ENCODE data around the gene CYP39A1.

Gene CYP39A1

GRCh38 chr6:46626976-46627375 lies 25.6 kb downstream of the CYP39A1 start:
- Histone ChIP-seq H3K36me3 (ENCODE audit: control insufficient read depth, insufficient read depth, low read length) (no peaks in the 10 kb centered on the region), H3K4me3 (ENCODE audit: low read depth, low read length) (no peak overlapping the region), H3K9ac (ENCODE audit: low read length) (no peak overlapping the region), H3K27me3 (ENCODE audit: control insufficient read depth, insufficient read depth, low read length) (no peaks in the 10 kb centered on the region), H3K9me3 (ENCODE audit: control insufficient read depth, insufficient read depth, low read depth, low read length) (no peaks in the 10 kb centered on the region), H3K27ac (ENCODE audit: low read depth, low read length) (no peak overlapping the region), H3K4me1 (ENCODE audit: control insufficient read depth, insufficient read depth, low read length) (no peaks in the 10 kb centered on the region)

GRCh38 chr6:46626228-46626909 lies 26.2 kb downstream of the CYP39A1 start:
- Histone ChIP-seq H3K27me3 (ENCODE audit: control insufficient read depth, insufficient read depth, low read length) (no peaks in the 10 kb centered on the region), H3K9me3 (ENCODE audit: control insufficient read depth, insufficient read depth, low read depth, low read length) (no peaks in the 10 kb centered on the region), H3K9ac (ENCODE audit: low read length) (no peak overlapping the region), H3K4me3 (ENCODE audit: low read depth, low read length) (no peak overlapping the region), H3K36me3 (ENCODE audit: control insufficient read depth, insufficient read depth, low read length) (no peaks in the 10 kb centered on the region), H3K27ac (ENCODE audit: low read depth, low read length) (no peak overlapping the region), H3K4me1 (ENCODE audit: control insufficient read depth, insufficient read depth, low read length) (no peaks in the 10 kb centered on the region)

DNA sequence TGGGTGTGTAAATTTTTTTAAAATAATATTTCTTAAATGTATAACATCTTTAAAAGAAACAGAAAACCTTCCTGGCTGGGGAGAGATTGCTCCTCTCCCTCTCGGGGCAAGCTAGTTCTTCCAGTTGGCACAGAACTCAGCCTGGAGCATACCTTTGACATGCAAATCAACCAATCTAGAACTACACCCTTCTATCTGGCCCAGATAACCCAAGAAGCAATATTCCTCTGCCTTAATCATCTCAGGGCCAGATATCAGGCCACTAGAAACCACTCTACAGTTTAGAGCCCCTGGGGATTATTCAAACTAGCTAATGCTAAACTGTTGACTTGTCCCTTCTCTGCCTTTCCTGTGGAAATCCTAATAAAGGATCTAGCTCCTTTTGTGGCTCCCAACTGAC lies 33.9 kb downstream of the CYP39A1 start:
- no peaks in the 10 kb centered on the region for H3K36me3 ChIP-seq (ENCODE audit: control insufficient read depth, insufficient read depth, low read length)
- H3K9me3 ChIP-seq (ENCODE audit: control insufficient read depth, insufficient read depth, low read depth, low read length) = no peaks in the 10 kb centered on the region
- H3K4me1 ChIP-seq (ENCODE audit: control insufficient read depth, insufficient read depth, low read length) = no peaks in the 10 kb centered on the region
- H3K27ac ChIP-seq (ENCODE audit: low read depth, low read length) = no peak overlapping the region
- H3K9ac ChIP-seq (ENCODE audit: low read length) = no peak overlapping the region
- no peak overlapping the region for H3K4me3 ChIP-seq (ENCODE audit: low read depth, low read length)
- no peaks in the 10 kb centered on the region for H3K27me3 ChIP-seq (ENCODE audit: control insufficient read depth, insufficient read depth, low read length)

GRCh38 chr6:46612645-46613044 lies 40.0 kb downstream of the CYP39A1 start:
- H3K9me3 ChIP-seq (ENCODE audit: control insufficient read depth, insufficient read depth, low read depth, low read length) = no peaks in the 10 kb centered on the region
- H3K9ac ChIP-seq (ENCODE audit: low read length) = no peak overlapping the region
- H3K4me3 ChIP-seq (ENCODE audit: low read depth, low read length) = no peak overlapping the region
- no peaks in the 10 kb centered on the region for H3K4me1 ChIP-seq (ENCODE audit: control insufficient read depth, insufficient read depth, low read length)
- no peaks in the 10 kb centered on the region for H3K36me3 ChIP-seq (ENCODE audit: control insufficient read depth, insufficient read depth, low read length)
- no peaks in the 10 kb centered on the region for H3K27me3 ChIP-seq (ENCODE audit: control insufficient read depth, insufficient read depth, low read length)
- no peak overlapping the region for H3K27ac ChIP-seq (ENCODE audit: low read depth, low read length)

DNA sequence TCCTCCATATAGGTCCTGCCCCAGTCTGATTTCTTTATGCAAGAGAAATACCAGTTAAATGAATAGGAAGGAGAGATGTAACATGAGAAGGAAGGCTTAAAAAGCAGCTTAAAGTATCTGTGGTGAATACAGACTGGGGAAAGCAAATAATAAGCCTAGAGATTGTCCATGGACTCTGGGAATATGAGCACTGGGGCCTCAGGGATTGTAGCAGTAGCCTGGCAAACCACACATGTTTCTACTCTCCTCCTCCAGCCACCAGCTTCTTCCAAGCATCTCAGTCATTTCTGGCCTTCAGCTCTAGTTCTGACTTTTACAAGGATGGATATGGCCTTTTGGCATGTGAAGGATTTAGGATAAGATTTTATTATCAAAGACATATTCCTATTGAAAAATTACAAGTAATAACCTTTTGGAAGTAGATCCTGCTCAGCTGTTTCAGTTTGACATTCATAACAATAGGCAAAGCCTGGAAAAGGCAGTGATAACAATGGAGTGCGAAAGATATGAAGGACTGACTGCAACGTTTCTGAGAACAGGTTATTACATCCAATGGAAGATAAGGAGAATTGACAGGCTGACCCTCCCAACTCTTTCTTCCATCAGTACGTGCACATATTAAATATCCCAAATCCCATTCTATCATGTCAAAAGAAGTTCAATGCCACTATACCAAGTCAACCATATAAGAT lies 41.6 kb downstream of the CYP39A1 start:
- H3K9me3 ChIP-seq (ENCODE audit: control insufficient read depth, insufficient read depth, low read depth, low read length) = no peaks in the 10 kb centered on the region
- no peak overlapping the region for H3K9ac ChIP-seq (ENCODE audit: low read length)
- H3K27ac ChIP-seq (ENCODE audit: low read depth, low read length) = no peak overlapping the region
- H3K4me1 ChIP-seq (ENCODE audit: control insufficient read depth, insufficient read depth, low read length) = no peaks in the 10 kb centered on the region
- H3K36me3 ChIP-seq (ENCODE audit: control insufficient read depth, insufficient read depth, low read length) = no peaks in the 10 kb centered on the region
- no peak overlapping the region for H3K4me3 ChIP-seq (ENCODE audit: low read depth, low read length)
- no peaks in the 10 kb centered on the region for H3K27me3 ChIP-seq (ENCODE audit: control insufficient read depth, insufficient read depth, low read length)

DNA sequence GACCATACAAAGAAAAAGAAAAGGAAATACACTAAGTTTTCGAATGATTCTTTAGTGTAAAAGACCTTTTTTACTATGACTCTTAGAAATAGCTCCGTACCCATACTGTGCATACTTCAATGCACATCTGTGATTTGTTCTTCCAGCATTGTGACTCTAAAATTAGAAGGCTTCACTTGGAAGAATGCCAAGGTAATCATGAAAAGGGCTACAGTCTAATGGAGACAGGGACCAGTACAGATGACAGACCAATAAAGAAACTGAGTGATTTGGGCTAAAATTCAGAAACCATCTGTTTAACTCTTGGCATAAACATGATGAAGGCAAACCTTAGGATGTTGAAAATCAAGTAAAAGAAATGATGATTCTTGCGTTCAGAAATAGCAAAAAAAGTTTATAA lies 46.3 kb downstream of the CYP39A1 start:
- H3K27me3 ChIP-seq (ENCODE audit: control insufficient read depth, insufficient read depth, low read length) = no peaks in the 10 kb centered on the region
- H3K4me3 ChIP-seq (ENCODE audit: low read depth, low read length) = no peak overlapping the region
- no peaks in the 10 kb centered on the region for H3K36me3 ChIP-seq (ENCODE audit: control insufficient read depth, insufficient read depth, low read length)
- no peaks in the 10 kb centered on the region for H3K9me3 ChIP-seq (ENCODE audit: control insufficient read depth, insufficient read depth, low read depth, low read length)
- no peak overlapping the region for H3K9ac ChIP-seq (ENCODE audit: low read length)
- H3K27ac ChIP-seq (ENCODE audit: low read depth, low read length) = no peak overlapping the region
- no peaks in the 10 kb centered on the region for H3K4me1 ChIP-seq (ENCODE audit: control insufficient read depth, insufficient read depth, low read length)

DNA sequence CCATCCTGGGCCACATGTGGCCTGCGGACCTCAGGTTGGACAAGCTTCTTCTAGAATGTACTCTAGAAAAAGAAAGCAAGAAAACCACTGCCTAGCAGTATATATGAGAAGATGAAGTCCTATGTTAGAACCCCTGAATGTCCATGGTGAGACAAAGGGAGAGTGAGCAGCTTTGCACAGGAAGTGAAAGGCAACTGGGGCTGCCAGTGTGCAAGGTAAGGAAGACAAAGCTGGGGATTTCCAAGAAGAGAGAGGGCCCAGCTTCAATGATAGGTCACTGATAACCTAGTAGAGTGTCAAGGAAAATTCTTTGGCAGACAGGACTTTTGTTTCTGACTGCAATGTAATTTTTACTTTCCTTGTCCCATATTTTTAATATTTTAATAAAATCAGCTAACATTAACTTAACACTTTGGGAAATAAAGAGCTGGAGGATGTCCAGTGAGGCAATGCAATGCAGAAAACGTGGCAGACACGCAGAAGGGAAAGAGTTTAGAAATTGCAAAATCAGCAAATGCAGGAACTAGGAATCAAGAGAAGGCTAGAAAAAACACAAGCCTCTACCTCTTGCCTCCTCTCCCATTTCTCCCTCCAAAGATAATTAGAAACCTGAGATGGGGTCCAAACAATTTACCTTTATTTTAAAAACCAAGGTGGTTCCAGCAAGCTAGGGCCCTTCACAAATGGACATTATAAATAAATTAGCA lies 47.4 kb downstream of the CYP39A1 start:
- H3K9ac ChIP-seq (ENCODE audit: low read length) = no peak overlapping the region
- no peaks in the 10 kb centered on the region for H3K4me1 ChIP-seq (ENCODE audit: control insufficient read depth, insufficient read depth, low read length)
- H3K9me3 ChIP-seq (ENCODE audit: control insufficient read depth, insufficient read depth, low read depth, low read length) = no peaks in the 10 kb centered on the region
- no peak overlapping the region for H3K4me3 ChIP-seq (ENCODE audit: low read depth, low read length)
- H3K36me3 ChIP-seq (ENCODE audit: control insufficient read depth, insufficient read depth, low read length) = no peaks in the 10 kb centered on the region
- H3K27me3 ChIP-seq (ENCODE audit: control insufficient read depth, insufficient read depth, low read length) = no peaks in the 10 kb centered on the region
- H3K27ac ChIP-seq (ENCODE audit: low read depth, low read length) = no peak overlapping the region

DNA sequence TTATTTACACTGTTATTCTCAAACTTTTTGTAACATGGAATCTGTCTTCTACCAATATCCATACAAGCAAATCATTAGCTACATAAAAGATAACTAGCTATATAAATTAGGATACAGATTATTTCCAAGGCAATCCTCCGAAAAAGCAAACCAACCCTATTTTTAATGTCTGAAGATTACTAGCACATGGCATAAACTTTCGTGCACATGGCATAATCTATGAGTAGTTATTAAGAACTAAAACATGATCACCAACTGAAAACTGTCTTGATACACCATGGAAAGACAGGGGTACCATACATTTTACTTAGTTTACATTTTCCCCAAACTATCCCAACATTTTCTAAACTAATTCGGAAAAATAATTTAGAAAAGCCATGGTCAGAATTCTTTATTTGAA lies 54.4 kb downstream of the CYP39A1 start:
- H3K4me3 ChIP-seq (ENCODE audit: low read depth, low read length) = no peak overlapping the region
- no peaks in the 10 kb centered on the region for H3K27me3 ChIP-seq (ENCODE audit: control insufficient read depth, insufficient read depth, low read length)
- no peak overlapping the region for H3K9ac ChIP-seq (ENCODE audit: low read length)
- H3K4me1 ChIP-seq (ENCODE audit: control insufficient read depth, insufficient read depth, low read length) = no peaks in the 10 kb centered on the region
- no peaks in the 10 kb centered on the region for H3K36me3 ChIP-seq (ENCODE audit: control insufficient read depth, insufficient read depth, low read length)
- no peaks in the 10 kb centered on the region for H3K9me3 ChIP-seq (ENCODE audit: control insufficient read depth, insufficient read depth, low read depth, low read length)
- H3K27ac ChIP-seq (ENCODE audit: low read depth, low read length) = no peak overlapping the region

DNA sequence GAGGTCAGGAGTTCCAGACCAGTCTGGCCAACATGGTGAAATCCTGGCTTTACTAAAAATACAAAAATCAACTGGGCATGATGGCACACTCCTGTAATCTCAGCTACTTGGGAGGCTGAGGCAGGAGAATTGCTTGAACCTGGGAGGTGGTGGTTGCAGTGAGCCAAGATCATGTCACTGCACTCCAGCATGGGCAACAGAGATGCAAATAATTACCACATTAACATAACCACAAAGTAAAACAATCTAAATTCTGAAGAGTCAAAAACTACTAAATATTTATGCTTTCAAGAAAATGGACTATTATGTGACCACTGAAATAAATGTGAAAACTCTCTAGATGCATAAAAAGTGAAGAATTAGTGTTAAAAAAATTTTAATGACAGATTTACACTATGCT lies 59.9 kb downstream of the CYP39A1 start:
- Histone ChIP-seq H3K27me3 (ENCODE audit: control insufficient read depth, insufficient read depth, low read length) (no peaks in the 10 kb centered on the region), H3K27ac (ENCODE audit: low read depth, low read length) (no peak overlapping the region)

GRCh38 chr6:46592046-46592445 lies 60.6 kb downstream of the CYP39A1 start:
- Histone ChIP-seq H3K4me3 (ENCODE audit: low read depth, low read length) (no peak overlapping the region), H3K4me1 (ENCODE audit: control insufficient read depth, insufficient read depth, low read length) (no peaks in the 10 kb centered on the region), H3K36me3 (ENCODE audit: control insufficient read depth, insufficient read depth, low read length) (no peaks in the 10 kb centered on the region), H3K27ac (ENCODE audit: low read depth, low read length) (no peak overlapping the region), H3K27me3 (ENCODE audit: control insufficient read depth, insufficient read depth, low read length) (no peaks in the 10 kb centered on the region), H3K9me3 (ENCODE audit: control insufficient read depth, insufficient read depth, low read depth, low read length) (no peaks in the 10 kb centered on the region), H3K9ac (ENCODE audit: low read length) (no peak overlapping the region)

More for the DNA sequence above, 59.9 kb downstream of the CYP39A1 start:
- H3K4me1 ChIP-seq (ENCODE audit: control insufficient read depth, insufficient read depth, low read length) = no peaks in the 10 kb centered on the region
- H3K9me3 ChIP-seq (ENCODE audit: control insufficient read depth, insufficient read depth, low read depth, low read length) = no peaks in the 10 kb centered on the region
- H3K4me3 ChIP-seq (ENCODE audit: low read depth, low read length) = no peak overlapping the region
- H3K36me3 ChIP-seq (ENCODE audit: control insufficient read depth, insufficient read depth, low read length) = no peaks in the 10 kb centered on the region
- H3K9ac ChIP-seq (ENCODE audit: low read length) = no peak overlapping the region

- no peak overlapping the region for H3K4me3 ChIP-seq (ENCODE audit: low read depth, low read length)
- H3K9me3 ChIP-seq (ENCODE audit: control insufficient read depth, insufficient read depth, low read depth, low read length) = no peaks in the 10 kb centered on the region
- no peaks in the 10 kb centered on the region for H3K36me3 ChIP-seq (ENCODE audit: control insufficient read depth, insufficient read depth, low read length)
- no peak overlapping the region for H3K9ac ChIP-seq (ENCODE audit: low read length)
- H3K27ac ChIP-seq (ENCODE audit: low read depth, low read length) = no peak overlapping the region
- no peaks in the 10 kb centered on the region for H3K4me1 ChIP-seq (ENCODE audit: control insufficient read depth, insufficient read depth, low read length)
- no peaks in the 10 kb centered on the region for H3K27me3 ChIP-seq (ENCODE audit: control insufficient read depth, insufficient read depth, low read length)
Measured at GRCh38 chr6:46590765-46591164, 61.9 kb downstream of the CYP39A1 start.

All from HUES6 (cell line).